ENCODE measurements around the gene FREM3.
"Not testable (repeated sequence)": the region's sequence is repeated elsewhere in the genome, so short reads cannot be mapped to it uniquely, and the experiment has no call there.

FREM3 gene

GRCh38 chr4:143711543-143712154, 11.2 kb upstream of the FREM3 start:
- Mint-ChIP-seq H3K36me3 (ENCODE audit: insufficient read depth) (no peaks in the 10 kb centered on the region), H3K4me1 (ENCODE audit: low read depth in 2 of 2) (no peaks in the 10 kb centered on the region), H3K27me3 (no peaks in the 10 kb centered on the region), H3K9me3 (peaks cover 4 to 19% of the 10 kb centered on the region in 2 donors), H3K27ac (no peak overlapping the region), H3K4me3 (no peak overlapping the region)
- DNase-seq (no peak), ATAC-seq (replicated peaks) (no peak)

DNA sequence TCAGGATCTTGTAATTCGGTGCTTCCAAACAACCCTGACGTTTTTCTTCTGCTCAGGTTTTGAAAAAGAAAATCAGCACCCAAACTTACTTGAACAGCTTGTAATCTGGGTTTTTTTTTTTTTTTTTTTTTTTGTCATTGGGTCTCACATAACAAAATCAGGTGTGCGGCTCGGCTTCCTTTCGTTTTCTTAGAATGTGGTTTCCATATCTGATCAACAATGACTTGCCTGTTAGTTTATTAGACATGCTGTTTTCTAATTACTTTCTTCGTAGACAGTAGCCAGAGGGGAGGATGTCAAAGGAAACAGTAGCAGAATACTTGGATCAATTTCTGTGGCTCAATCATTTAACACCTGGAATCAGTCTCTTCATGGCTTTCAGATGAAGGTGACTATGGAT, 890 bp upstream of the FREM3 start:
- no peak overlapping the region for H3K27ac Mint-ChIP-seq
- H3K27me3 Mint-ChIP-seq = peaks cover 11 to 49% of the 10 kb centered on the region in 2 donors
- peaks cover 0 to under 1% of the 10 kb centered on the region in 2 donors for H3K9me3 Mint-ChIP-seq
- H3K36me3 Mint-ChIP-seq (ENCODE audit: insufficient read depth) = no peaks in the 10 kb centered on the region
- ATAC-seq (replicated peaks) (no peak), DNase-seq (no peak)
- H3K4me3 Mint-ChIP-seq = peak overlapping the region; percentile 44 to 68
- H3K4me1 Mint-ChIP-seq (ENCODE audit: low read depth in 2 of 2) = no peaks in the 10 kb centered on the region

- peaks cover 11 to 49% of the 10 kb centered on the region in 2 donors for H3K27me3 Mint-ChIP-seq
- no peak for DNase-seq
Observed at GRCh38 chr4:143700046-143700415, 444 bp downstream of the FREM3 start.

GRCh38 chr4:143699331-143700045, 987 bp downstream of the FREM3 start:
- H3K27me3 Mint-ChIP-seq = peaks cover 11 to 49% of the 10 kb centered on the region in 2 donors

More at GRCh38 chr4:143700046-143700415, 444 bp downstream of the FREM3 start:
- no peaks in the 10 kb centered on the region for H3K36me3 Mint-ChIP-seq (ENCODE audit: insufficient read depth)
- H3K4me3 Mint-ChIP-seq = peak overlapping the region; percentile 47 to 68
- peaks cover 0 to 2% of the 10 kb centered on the region in 2 donors for H3K9me3 Mint-ChIP-seq
- no peak overlapping the region for H3K27ac Mint-ChIP-seq
- no peaks in the 10 kb centered on the region for H3K4me1 Mint-ChIP-seq (ENCODE audit: low read depth in 2 of 2)
- ATAC-seq (replicated peaks) = no peak

DNA sequence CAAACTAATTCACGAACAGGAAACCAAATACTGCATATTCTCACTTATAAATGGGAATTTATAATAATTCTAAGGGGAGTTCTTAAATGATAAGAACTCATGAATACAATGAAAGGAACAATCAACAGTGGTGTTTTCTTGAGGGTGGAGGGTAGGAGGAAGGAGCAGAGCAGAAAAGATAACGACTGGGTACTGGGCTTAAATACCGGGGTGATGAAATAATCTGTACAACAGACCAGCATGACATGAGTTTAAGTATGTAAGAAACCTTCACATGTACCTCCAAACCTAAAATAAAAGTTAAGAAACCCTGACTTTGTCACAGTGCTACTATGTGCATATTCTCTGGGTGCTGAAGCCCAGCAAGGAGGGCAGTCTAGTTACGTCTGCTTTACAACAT, 6.6 kb downstream of the FREM3 start:
- DNase-seq = no peak
- Mint-ChIP-seq H3K36me3 (ENCODE audit: insufficient read depth) (no peaks in the 10 kb centered on the region), H3K27ac (no peak overlapping the region), H3K9me3 (peaks cover 0 to 4% of the 10 kb centered on the region in 2 donors), H3K4me3 (no peak overlapping the region), H3K27me3 (peaks cover 0 to 11% of the 10 kb centered on the region in 2 donors), H3K4me1 (ENCODE audit: low read depth in 2 of 2) (no peaks in the 10 kb centered on the region)
- ATAC-seq (replicated peaks) = no peak

More at GRCh38 chr4:143699331-143700045, 987 bp downstream of the FREM3 start:
- Mint-ChIP-seq H3K27ac (no peak overlapping the region), H3K9me3 (peaks cover 0 to 2% of the 10 kb centered on the region in 2 donors), H3K36me3 (ENCODE audit: insufficient read depth) (no peaks in the 10 kb centered on the region), H3K4me1 (ENCODE audit: low read depth in 2 of 2) (no peaks in the 10 kb centered on the region), H3K4me3 (peak overlapping the region; percentile 47 to 68)
- DNase-seq (no peak), ATAC-seq (replicated peaks) (no peak)

DNA sequence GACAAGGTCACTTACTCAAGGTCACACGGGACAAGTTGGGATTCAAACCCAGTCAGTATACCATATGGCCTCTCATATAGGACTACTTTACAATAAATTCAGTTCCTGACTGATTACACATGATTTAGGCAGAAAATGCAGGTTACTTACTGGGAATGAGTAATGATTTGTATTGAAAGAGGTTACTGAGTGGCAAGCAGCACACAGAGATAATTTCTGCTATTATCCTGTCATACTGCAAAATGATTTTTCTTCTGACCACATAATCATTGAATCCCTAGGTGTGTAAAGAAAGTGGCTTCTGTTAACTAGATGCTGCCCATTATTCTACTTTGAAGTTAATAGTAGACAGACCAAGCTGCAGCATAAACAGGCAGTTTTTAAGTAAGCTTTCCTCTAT, 8.2 kb downstream of the FREM3 start:
- Mint-ChIP-seq H3K9me3 (peaks cover 2 to 6% of the 10 kb centered on the region in 2 donors), H3K36me3 (ENCODE audit: insufficient read depth) (no peaks in the 10 kb centered on the region), H3K27me3 (no peaks in the 10 kb centered on the region), H3K4me1 (ENCODE audit: low read depth in 2 of 2) (no peaks in the 10 kb centered on the region), H3K4me3 (no peak overlapping the region), H3K27ac (no peak overlapping the region)
- ATAC-seq (replicated peaks) (no peak), DNase-seq (no peak)

GRCh38 chr4:143679434-143679833, 21.0 kb downstream of the FREM3 start:
- Mint-ChIP-seq H3K27ac (no peak overlapping the region), H3K4me1 (ENCODE audit: low read depth in 2 of 2) (no peaks in the 10 kb centered on the region), H3K27me3 (peaks cover 0 to 9% of the 10 kb centered on the region in 2 donors), H3K4me3 (no peak overlapping the region), H3K9me3 (peaks cover 12% of the 10 kb centered on the region in 2 donors), H3K36me3 (ENCODE audit: insufficient read depth) (no peaks in the 10 kb centered on the region)
- DNase-seq = no peak
- ATAC-seq (replicated peaks) = no peak

DNA sequence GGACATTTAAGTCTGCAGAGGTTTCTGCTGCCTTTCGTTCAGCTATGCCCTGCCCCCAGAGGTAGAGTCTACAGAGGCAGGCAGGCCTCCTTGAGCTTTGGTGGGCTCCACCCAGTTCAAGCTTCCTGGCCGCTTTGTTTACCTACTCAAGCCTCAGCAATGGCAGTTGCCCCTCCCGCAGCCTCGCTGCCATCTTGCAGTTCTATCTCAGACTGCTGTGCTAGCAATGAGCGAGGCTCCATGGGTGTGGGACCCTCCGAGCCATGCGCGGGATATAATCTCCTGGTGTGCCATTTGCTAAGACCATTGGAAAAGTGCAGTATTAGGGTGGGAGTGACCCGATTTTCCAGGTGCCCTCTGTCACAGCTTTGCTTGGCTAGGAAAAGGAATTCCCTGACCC, 26.8 kb downstream of the FREM3 start:
- H3K27ac Mint-ChIP-seq; H3K4me3 Mint-ChIP-seq; ATAC-seq (replicated peaks); H3K4me1 Mint-ChIP-seq (ENCODE audit: low read depth in 2 of 2); DNase-seq; H3K9me3 Mint-ChIP-seq; H3K36me3 Mint-ChIP-seq (ENCODE audit: insufficient read depth); H3K27me3 Mint-ChIP-seq: not testable (repeated sequence)

GRCh38 chr4:143668930-143669552, 31.4 kb downstream of the FREM3 start:
- ATAC-seq (replicated peaks) (no peak), DNase-seq (no peak)
- Mint-ChIP-seq H3K27me3 (no peaks in the 10 kb centered on the region), H3K36me3 (ENCODE audit: insufficient read depth) (no peaks in the 10 kb centered on the region), H3K27ac (no peak overlapping the region), H3K4me1 (ENCODE audit: low read depth in 2 of 2) (no peaks in the 10 kb centered on the region), H3K9me3 (peaks cover 0 to 6% of the 10 kb centered on the region in 2 donors), H3K4me3 (no peak overlapping the region)

GRCh38 chr4:143667461-143667860, 33.0 kb downstream of the FREM3 start:
- no peak overlapping the region for H3K27ac Mint-ChIP-seq
- H3K4me3 Mint-ChIP-seq = no peak overlapping the region
- DNase-seq = no peak
- H3K27me3 Mint-ChIP-seq = no peaks in the 10 kb centered on the region
- no peak for ATAC-seq (replicated peaks)
- H3K4me1 Mint-ChIP-seq (ENCODE audit: low read depth in 2 of 2) = no peaks in the 10 kb centered on the region
- H3K9me3 Mint-ChIP-seq = peaks cover 4 to 7% of the 10 kb centered on the region in 2 donors
- no peaks in the 10 kb centered on the region for H3K36me3 Mint-ChIP-seq (ENCODE audit: insufficient read depth)

GRCh38 chr4:143658336-143658735, 42.1 kb downstream of the FREM3 start:
- Mint-ChIP-seq H3K27me3 (no peaks in the 10 kb centered on the region), H3K27ac (no peak overlapping the region), H3K4me1 (ENCODE audit: low read depth in 2 of 2) (no peaks in the 10 kb centered on the region), H3K4me3 (no peak overlapping the region), H3K36me3 (ENCODE audit: insufficient read depth) (no peaks in the 10 kb centered on the region), H3K9me3 (peaks cover 0 to 16% of the 10 kb centered on the region in 2 donors)
- ATAC-seq (replicated peaks) (no peak), DNase-seq (no peak)

DNA sequence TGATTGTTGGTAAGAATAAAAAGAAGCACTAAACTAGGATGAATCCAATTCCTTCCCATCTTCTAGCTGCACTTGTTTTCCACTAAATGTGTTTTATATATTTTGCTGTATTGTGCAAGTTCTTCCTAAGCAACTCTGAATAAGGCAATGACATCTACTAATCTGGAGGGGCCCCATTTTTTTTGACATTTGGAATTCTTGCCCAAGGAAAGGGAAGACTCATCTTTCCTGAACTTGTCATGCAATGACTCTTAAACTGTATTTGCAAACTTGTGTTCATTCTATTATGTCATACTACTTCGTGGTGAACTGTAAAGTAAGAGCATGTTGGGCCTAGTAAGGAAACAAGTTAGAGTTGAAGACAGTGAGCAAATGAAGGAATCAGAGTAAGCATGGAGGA, 45.9 kb downstream of the FREM3 start:
- Mint-ChIP-seq H3K4me3 (no peak overlapping the region), H3K27me3 (no peaks in the 10 kb centered on the region), H3K9me3 (no peaks in the 10 kb centered on the region), H3K36me3 (ENCODE audit: insufficient read depth) (no peaks in the 10 kb centered on the region), H3K4me1 (ENCODE audit: low read depth in 2 of 2) (no peaks in the 10 kb centered on the region), H3K27ac (no peak overlapping the region)
- ATAC-seq (replicated peaks) = no peak
- DNase-seq = no peak

- DNase-seq (no peak), ATAC-seq (replicated peaks) (no peak)
- Mint-ChIP-seq H3K27ac (no peak overlapping the region), H3K4me3 (no peak overlapping the region), H3K4me1 (ENCODE audit: low read depth in 2 of 2) (no peaks in the 10 kb centered on the region), H3K36me3 (ENCODE audit: insufficient read depth) (no peaks in the 10 kb centered on the region), H3K9me3 (peaks cover 4 to 5% of the 10 kb centered on the region in 2 donors), H3K27me3 (no peaks in the 10 kb centered on the region)
Observed at GRCh38 chr4:143653031-143653430, 47.4 kb downstream of the FREM3 start.

DNA sequence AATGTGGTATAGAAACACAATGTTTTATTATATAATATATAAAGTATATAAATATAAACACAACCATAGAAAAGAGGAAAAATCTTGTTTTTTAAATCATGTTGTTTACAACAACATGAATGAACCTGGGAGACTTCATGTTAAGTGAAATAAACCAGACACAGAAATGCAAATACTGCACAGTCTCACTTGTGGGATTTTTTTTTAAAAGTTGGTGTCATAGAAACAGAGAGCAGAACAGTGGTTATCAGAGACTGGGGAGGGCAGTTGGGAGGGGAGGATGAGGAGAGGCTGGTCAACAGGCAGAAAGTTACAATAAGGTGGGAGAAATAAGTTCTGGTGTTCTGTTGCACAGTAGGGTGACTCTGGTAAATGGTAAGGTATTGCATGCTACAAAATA, 57.1 kb downstream of the FREM3 start:
- DNase-seq (no peak), ATAC-seq (replicated peaks) (no peak)
- peaks cover 6 to 10% of the 10 kb centered on the region in 2 donors for H3K9me3 Mint-ChIP-seq
- no peaks in the 10 kb centered on the region for H3K4me1 Mint-ChIP-seq (ENCODE audit: low read depth in 2 of 2)
- no peaks in the 10 kb centered on the region for H3K27me3 Mint-ChIP-seq
- H3K36me3 Mint-ChIP-seq (ENCODE audit: insufficient read depth) = no peaks in the 10 kb centered on the region
- no peak overlapping the region for H3K4me3 Mint-ChIP-seq
- H3K27ac Mint-ChIP-seq = no peak overlapping the region

Data from effector memory CD8-positive, alpha-beta T cell (primary cell).